NCI-H1092 (cell line): ENCODE measurements around the gene KCNQ5.

Experiments used
- DNase-seq: peaks from one replicate; lab custom pipeline; 2025; lab: John Stamatoyannopoulos, UW

KCNQ5 gene

GRCh38 chr6:72793641-72794395 is 172.0 kb downstream of the KCNQ5 start:
- DNase-seq: no peak

GRCh38 chr6:72798196-72798595 is 176.3 kb downstream of the KCNQ5 start:
- no peak for DNase-seq

- DNase-seq: no peak
These were observed 188.0 kb downstream of the KCNQ5 start for GRCh38 chr6:72809746-72810379.

- DNase-seq: no peak
These were observed 188.9 kb downstream of the KCNQ5 start for GRCh38 chr6:72810571-72811280.

- DNase-seq: no peak
These were observed 190.1 kb downstream of the KCNQ5 start for GRCh38 chr6:72811971-72812421.

GRCh38 chr6:72813807-72814596 is 192.1 kb downstream of the KCNQ5 start:
- no peak for DNase-seq

- no peak for DNase-seq
These were observed 194.2 kb downstream of the KCNQ5 start for GRCh38 chr6:72816022-72816421.

- no peak for DNase-seq
These were observed 195.3 kb downstream of the KCNQ5 start for GRCh38 chr6:72817208-72817607.

GRCh38 chr6:72819609-72820008 is 197.7 kb downstream of the KCNQ5 start:
- no peak for DNase-seq

GRCh38 chr6:72820153-72820552 is 198.3 kb downstream of the KCNQ5 start:
- DNase-seq: no peak

GRCh38 chr6:72820906-72821305 is 199.0 kb downstream of the KCNQ5 start:
- DNase-seq: no peak

GRCh38 chr6:72822023-72822422 is 200.2 kb downstream of the KCNQ5 start:
- no peak for DNase-seq

GRCh38 chr6:72822691-72823090 is 200.8 kb downstream of the KCNQ5 start:
- DNase-seq: no peak

GRCh38 chr6:72824833-72825232 is 203.0 kb downstream of the KCNQ5 start:
- DNase-seq: no peak

GRCh38 chr6:72825315-72825911 is 203.5 kb downstream of the KCNQ5 start:
- DNase-seq: no peak

- no peak for DNase-seq
These were observed 204.2 kb downstream of the KCNQ5 start for GRCh38 chr6:72826037-72826436.

- DNase-seq: no peak
These were observed 205.0 kb downstream of the KCNQ5 start for GRCh38 chr6:72826744-72827438.

GRCh38 chr6:72828904-72829303 is 207.0 kb downstream of the KCNQ5 start:
- DNase-seq: no peak

GRCh38 chr6:72832271-72832670 is 210.4 kb downstream of the KCNQ5 start:
- DNase-seq: no peak

GRCh38 chr6:72835749-72836148 is 213.9 kb downstream of the KCNQ5 start:
- no peak for DNase-seq

- DNase-seq: no peak
These were observed 215.1 kb downstream of the KCNQ5 start for GRCh38 chr6:72836971-72837370.
